ENCODE data around the gene CACNA2D2.

GRCh38 chr3:50341537-50341936 lies 161.9 kb downstream of the CACNA2D2 start:
- TF ChIP-seq SRF (IDR thresholded peaks at IDR 0.05; ENCODE audit: low read depth, low read length) (no peak), CTCF (IDR thresholded peaks at IDR 0.05; ENCODE audit: control extremely low read depth in 1 of 3, insufficient read depth in 1 of 3, low read depth in 1 of 3, low read length in 3 of 3) (no peak), USF2 (IDR thresholded peaks at IDR 0.05; ENCODE audit: low read length) (no peak), E2F6 (IDR thresholded peaks at IDR 0.05) (no peak), CREB1 (IDR thresholded peaks at IDR 0.05) (no peak), TEAD4 (IDR thresholded peaks at IDR 0.05; ENCODE audit: low read depth, low read length) (no peak), MAFK (IDR thresholded peaks at IDR 0.05; ENCODE audit: low read depth, low read length) (no peak), EZH2 (IDR thresholded peaks at IDR 0.05; ENCODE audit: low read depth, low read length, severe bottlenecking) (no peak), POLR2A (IDR thresholded peaks at IDR 0.05; ENCODE audit: control extremely low read depth in 1 of 2, low read depth in 2 of 2, low read length in 2 of 2) (no peak)

All from H1 (cell line).